Measurements from ENCODE around the gene NEIL3. TPM values are rescaled to one million over a fixed set of nuclear protein-coding genes. Genes with fewer than 3 reads are reported as not detected.

Gene NEIL3
- total RNA-seq, 1 experiment from 2014 or later = 10.2 TPM

- no peaks in the 10 kb centered on the region for H4K20me1 ChIP-seq (ENCODE audit: low read length)
- H3K27me3 ChIP-seq (ENCODE audit: low read length) = no peaks in the 10 kb centered on the region
- H3K79me2 ChIP-seq (ENCODE audit: low read length) = no peaks in the 10 kb centered on the region
- H3K9ac ChIP-seq (ENCODE audit: low read length) = no peak overlapping the region
- no peak for ATAC-seq
- H3K4me3 ChIP-seq (ENCODE audit: low read length) = no peak overlapping the region
- no peak overlapping the region for H3K4me2 ChIP-seq (ENCODE audit: low read length)
- no peak for DNase-seq
- TF ChIP-seq CTCF (conservative IDR thresholded peaks at IDR 0.05; ENCODE audit: low read depth, low read length) (no peak), EZH2phosphoT487 (IDR thresholded peaks at IDR 0.05; ENCODE audit: borderline replicate concordance, low read length) (no peak)
- no peaks in the 10 kb centered on the region for H3K9me2 ChIP-seq (replicated peaks; ENCODE audit: low read length)
- CTCF ChIA-PET = no interaction called here
- H3K4me1 ChIP-seq (ENCODE audit: insufficient read depth, low read length) = peaks cover 3% of the 10 kb centered on the region; the same call in 1 of the 2 replicates
- no peak overlapping the region for H2AFZ ChIP-seq (ENCODE audit: low read length)
- no peaks in the 10 kb centered on the region for H3F3A ChIP-seq (ENCODE audit: low read length, unreplicated experiment)
- H3K27ac ChIP-seq (ENCODE audit: low read length) = no peak overlapping the region
- BruUV-seq (replicated peaks) = no TSS peak
- no peaks in the 10 kb centered on the region for H3K36me3 ChIP-seq (ENCODE audit: low read depth, low read length)
- H3K9me3 ChIP-seq (ENCODE audit: low read length) = no peaks in the 10 kb centered on the region
- POLR2A ChIA-PET (ENCODE audit: unreplicated experiment) = no interaction called here
- intact Hi-C loops (cut with micrococcal nuclease) = no loop called here
These were observed 38.7 kb downstream of the NEIL3 start for GRCh38 chr4:177348348-177348747.

- ChIA-PET POLR2A (ENCODE audit: unreplicated experiment) (no interaction called here), CTCF (no interaction called here)
- Histone ChIP-seq H3K9me3 (ENCODE audit: low read length) (no peaks in the 10 kb centered on the region), H3K4me2 (ENCODE audit: low read length) (no peak overlapping the region), H2AFZ (ENCODE audit: low read length) (no peak overlapping the region), H3K27ac (ENCODE audit: low read length) (no peak overlapping the region), H3F3A (ENCODE audit: low read length, unreplicated experiment) (no peaks in the 10 kb centered on the region), H3K36me3 (ENCODE audit: low read depth, low read length) (no peaks in the 10 kb centered on the region), H3K9ac (ENCODE audit: low read length) (no peak overlapping the region), H3K4me3 (ENCODE audit: low read length) (no peak overlapping the region), H3K79me2 (ENCODE audit: low read length) (no peaks in the 10 kb centered on the region), H3K9me2 (replicated peaks; ENCODE audit: low read length) (no peaks in the 10 kb centered on the region), H3K4me1 (ENCODE audit: insufficient read depth, low read length) (peaks cover 3% of the 10 kb centered on the region; the same call in 1 of the 2 replicates), H4K20me1 (ENCODE audit: low read length) (no peaks in the 10 kb centered on the region), H3K27me3 (ENCODE audit: low read length) (no peaks in the 10 kb centered on the region)
- ATAC-seq (no peak), DNase-seq (no peak)
- TF ChIP-seq EZH2 (IDR thresholded peaks at IDR 0.05; ENCODE audit: low read length, unreplicated experiment) = no peak
- no peak for TF ChIP-seq EZH2phosphoT487 (IDR thresholded peaks at IDR 0.05; ENCODE audit: borderline replicate concordance, low read length)
- TF ChIP-seq CTCF (conservative IDR thresholded peaks at IDR 0.05; ENCODE audit: low read depth, low read length) = no peak
- intact Hi-C loops (cut with micrococcal nuclease) = no loop called here
- BruUV-seq (replicated peaks) = no TSS peak
These were observed 39.5 kb downstream of the NEIL3 start for GRCh38 chr4:177349191-177349590.

DNA sequence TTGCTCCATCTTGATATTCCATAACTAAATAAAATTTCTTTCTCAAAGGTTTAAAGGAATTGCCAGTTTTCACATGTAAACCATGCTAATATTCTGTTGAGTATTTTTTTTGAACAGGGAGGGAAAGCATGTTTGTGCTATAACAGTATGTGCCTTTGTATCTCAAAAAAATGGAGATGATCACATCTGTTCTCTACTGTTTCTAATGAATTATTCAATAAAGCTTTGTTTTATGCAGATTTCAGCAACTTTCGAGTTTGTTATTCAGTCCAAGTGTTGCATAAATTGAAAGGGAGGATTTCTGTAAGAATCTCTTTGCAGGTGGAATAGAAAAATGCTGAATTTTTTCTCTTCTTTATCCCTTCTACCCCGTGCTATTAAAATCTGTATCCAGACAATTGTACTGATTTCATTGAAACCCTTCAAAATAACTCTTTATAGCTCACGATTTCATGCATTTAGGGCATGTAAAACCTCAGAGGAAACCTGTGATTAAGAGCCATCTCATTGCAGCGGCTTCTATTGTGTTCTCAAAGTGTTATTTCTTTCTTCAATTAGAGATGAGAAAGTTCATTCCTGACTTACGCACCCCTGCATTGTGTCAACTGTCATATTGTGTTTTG lies 42.1 kb downstream of the NEIL3 start:
- Histone ChIP-seq H3K9me3 (ENCODE audit: low read length) (no peaks in the 10 kb centered on the region), H3K79me2 (ENCODE audit: low read length) (no peaks in the 10 kb centered on the region), H3K4me1 (ENCODE audit: insufficient read depth, low read length) (peaks cover 9% of the 10 kb centered on the region), H3K27ac (ENCODE audit: low read length) (no peak overlapping the region), H3K36me3 (ENCODE audit: low read depth, low read length) (no peaks in the 10 kb centered on the region), H4K20me1 (ENCODE audit: low read length) (no peaks in the 10 kb centered on the region), H3K4me3 (ENCODE audit: low read length) (no peak overlapping the region), H3K9me2 (replicated peaks; ENCODE audit: low read length) (no peaks in the 10 kb centered on the region), H3K27me3 (ENCODE audit: low read length) (no peaks in the 10 kb centered on the region), H3F3A (ENCODE audit: low read length, unreplicated experiment) (no peaks in the 10 kb centered on the region), H3K9ac (ENCODE audit: low read length) (no peak overlapping the region), H2AFZ (ENCODE audit: low read length) (no peak overlapping the region), H3K4me2 (ENCODE audit: low read length) (no peak overlapping the region)
- DNase-seq (no peak), ATAC-seq (no peak)
- intact Hi-C loops (cut with micrococcal nuclease) = no loop called here
- ChIA-PET CTCF (no interaction called here), POLR2A (ENCODE audit: unreplicated experiment) (no interaction called here)
- TF ChIP-seq EZH2phosphoT487 (IDR thresholded peaks at IDR 0.05; ENCODE audit: borderline replicate concordance, low read length) = no peak
- TF ChIP-seq EZH2 (IDR thresholded peaks at IDR 0.05; ENCODE audit: low read length, unreplicated experiment) = no peak
- no peak for TF ChIP-seq CTCF (conservative IDR thresholded peaks at IDR 0.05; ENCODE audit: low read depth, low read length)
- BruUV-seq (replicated peaks) = no TSS peak
